ENCODE data around the gene LIPT2. TPM values are rescaled to one million over a fixed set of nuclear protein-coding genes. Genes with fewer than 3 reads are reported as not detected.

LIPT2 gene
- total and polyA plus RNA-seq, 8 donors: 0.71 to 4.1 (median 1.6) TPM

GRCh38 chr11:74504100-74504691 is 10.7 kb upstream of the LIPT2 start:
- DNase-seq (no peak), FAIRE-seq (no peak), ATAC-seq (no peak)
- Histone ChIP-seq H3K36me3 (no peaks in the 10 kb centered on the region), H3K27me3 (no peaks in the 10 kb centered on the region), H3K4me1 (no peaks in the 10 kb centered on the region), H3K9me3 (no peaks in the 10 kb centered on the region), H3K27ac (no peak overlapping the region), H3K4me3 (no peak overlapping the region)
- 91 to 100% methylated on average over 1 of the region's 1 CpG for WGBS, 2 donors
- no peak for TF ChIP-seq CTCF (IDR thresholded peaks at IDR 0.05)
- intact Hi-C loops (cut with DNase I): no loop called here

GRCh38 chr11:74494916-74495315 is 1.4 kb upstream of the LIPT2 start:
- Histone ChIP-seq H3K9me3 (no peaks in the 10 kb centered on the region), H3K27me3 (no peaks in the 10 kb centered on the region), H3K36me3 (no peaks in the 10 kb centered on the region), H3K27ac (peak overlapping the region in 1 of 4 donors; percentile 100), H3K4me1 (peaks cover 0 to 6% (median 0%) of the 10 kb centered on the region in 3 donors), H3K4me3 (no peak overlapping the region)
- FAIRE-seq (no peak), DNase-seq (no peak), ATAC-seq (no peak)
- intact Hi-C loops (cut with DNase I): no loop called here
- WGBS, 2 donors: 93 to 96% methylated on average over 1 of the region's 1 CpG
- no peak for TF ChIP-seq CTCF (IDR thresholded peaks at IDR 0.05)

GRCh38 chr11:74493791-74494630 is 487 bp upstream of the LIPT2 start:
- TF ChIP-seq CTCF (IDR thresholded peaks at IDR 0.05): no peak
- peak overlapping the region; percentile 98 to 100 (median 100) for H3K27ac ChIP-seq

GRCh38 chr11:74492084-74492483 is 1.4 kb downstream of the LIPT2 start:
- intact Hi-C loops (cut with DNase I): no loop called here
- no peak for FAIRE-seq
- no peaks in the 10 kb centered on the region for H3K27me3 ChIP-seq
- no peak for ATAC-seq
- peak in 1 of 6 donors; percentile 5 for DNase-seq
- peaks cover 0 to 6% (median 0%) of the 10 kb centered on the region in 3 donors for H3K4me1 ChIP-seq
- 91 to 94% methylated on average over 11 of the region's 11 CpGs for whole genome bisulfite sequencing, 2 donors
- no peak overlapping the region for H3K27ac ChIP-seq
- no peak for TF ChIP-seq CTCF (IDR thresholded peaks at IDR 0.05)
- H3K36me3 ChIP-seq: no peaks in the 10 kb centered on the region
- H3K4me3 ChIP-seq: no peak overlapping the region
- H3K9me3 ChIP-seq: no peaks in the 10 kb centered on the region

More at GRCh38 chr11:74493791-74494630, 487 bp upstream of the LIPT2 start:
- intact Hi-C loops (cut with DNase I): no loop called here
- Histone ChIP-seq H3K4me3 (peak overlapping the region; percentile 69 to 97 (median 76)), H3K9me3 (no peaks in the 10 kb centered on the region), H3K27me3 (no peaks in the 10 kb centered on the region), H3K36me3 (no peaks in the 10 kb centered on the region), H3K4me1 (peaks cover 0 to 6% (median 0%) of the 10 kb centered on the region in 3 donors)
- WGBS, 2 donors: 2 to 4% methylated on average over 14 of the region's 14 CpGs
- ATAC-seq (peak in 1 of 4 donors; percentile 5), FAIRE-seq (no peak), DNase-seq (peak in 2 of 6 donors; percentile 8 to 16)

Measured in pancreas (tissue), 10 donors.